Suprapubic skin (tissue), 4 donors: Measurements from ENCODE around the gene C11orf91.

Experiments
- EP300 ChIP-seq: sonication (generic); formaldehyde crosslinking; IDR thresholded peaks from one replicate; pipeline ENCODE4 v1.6.1; 2017; ENCODE audit warnings: antibody characterized with exemption
- POLR2A ChIP-seq, 2 donors: fragments of 450-650 bp; IDR thresholded peaks; one replicate each; pipeline ENCODE4 v1.6.1; 2017; ENCODE audit warnings: antibody characterized with exemption in 2 of 2, mild to moderate bottlenecking in 2 of 2, moderate library complexity in 2 of 2
- POLR2AphosphoS5 ChIP-seq, 3 donors: sonication (generic); formaldehyde crosslinking; IDR thresholded peaks; one replicate each; pipeline ENCODE4 v1.6.1; 2017; ENCODE audit warnings: antibody characterized with exemption in 3 of 3
- TF ChIP-seq, protein P1 (sequence below), 2 donors: fragments of 200-600 bp in 1 of 2; fragments of 450-650 bp in 1 of 2; sonication (generic) in 1 of 2; IDR thresholded peaks; one replicate each; pipeline ENCODE4 v1.5.1; 2016 to 2019; ENCODE audit warnings: antibody characterized with exemption in 2 of 2, mild to moderate bottlenecking in 1 of 2, moderate library complexity in 1 of 2

DNA sequence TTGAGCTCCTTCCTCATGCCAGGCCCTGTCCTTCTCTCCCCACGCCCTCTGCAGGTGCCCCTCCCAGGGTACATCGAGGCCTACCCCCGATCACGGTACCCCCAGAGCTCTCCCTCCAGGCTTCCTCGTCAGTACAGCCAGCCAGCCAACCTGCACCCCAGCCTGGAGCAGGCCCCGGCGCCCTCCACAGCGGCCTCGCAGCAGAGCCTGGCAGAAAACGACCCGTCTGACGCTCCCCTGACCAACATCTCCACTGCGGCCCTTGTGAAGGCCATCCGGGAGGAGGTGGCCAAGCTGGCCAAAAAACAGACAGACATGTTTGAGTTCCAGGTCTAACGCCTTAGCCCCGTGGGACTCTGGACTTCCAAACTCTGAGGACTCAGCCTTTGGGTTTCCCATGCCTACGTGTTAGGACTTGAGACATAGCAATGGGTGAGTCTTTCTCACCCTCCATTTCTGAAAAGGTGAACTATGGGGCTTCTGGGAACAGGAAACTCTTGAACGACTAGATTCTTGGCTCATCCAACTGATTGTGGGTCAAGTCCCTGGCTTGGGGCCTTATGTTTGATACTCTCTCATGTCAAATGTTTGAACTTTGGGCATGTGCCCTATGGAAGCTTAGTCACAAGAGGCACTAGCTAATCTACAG lies 32.7 kb downstream of the C11orf91 start:
- TF ChIP-seq, protein P1, sequence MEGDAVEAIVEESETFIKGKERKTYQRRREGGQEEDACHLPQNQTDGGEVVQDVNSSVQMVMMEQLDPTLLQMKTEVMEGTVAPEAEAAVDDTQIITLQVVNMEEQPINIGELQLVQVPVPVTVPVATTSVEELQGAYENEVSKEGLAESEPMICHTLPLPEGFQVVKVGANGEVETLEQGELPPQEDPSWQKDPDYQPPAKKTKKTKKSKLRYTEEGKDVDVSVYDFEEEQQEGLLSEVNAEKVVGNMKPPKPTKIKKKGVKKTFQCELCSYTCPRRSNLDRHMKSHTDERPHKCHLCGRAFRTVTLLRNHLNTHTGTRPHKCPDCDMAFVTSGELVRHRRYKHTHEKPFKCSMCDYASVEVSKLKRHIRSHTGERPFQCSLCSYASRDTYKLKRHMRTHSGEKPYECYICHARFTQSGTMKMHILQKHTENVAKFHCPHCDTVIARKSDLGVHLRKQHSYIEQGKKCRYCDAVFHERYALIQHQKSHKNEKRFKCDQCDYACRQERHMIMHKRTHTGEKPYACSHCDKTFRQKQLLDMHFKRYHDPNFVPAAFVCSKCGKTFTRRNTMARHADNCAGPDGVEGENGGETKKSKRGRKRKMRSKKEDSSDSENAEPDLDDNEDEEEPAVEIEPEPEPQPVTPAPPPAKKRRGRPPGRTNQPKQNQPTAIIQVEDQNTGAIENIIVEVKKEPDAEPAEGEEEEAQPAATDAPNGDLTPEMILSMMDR (IDR thresholded peaks at IDR 0.05): no peak
- TF ChIP-seq POLR2A (IDR thresholded peaks at IDR 0.05) (no peak), EP300 (no peak), POLR2AphosphoS5 (IDR thresholded peaks at IDR 0.05) (no peak)
